ENCODE data around the gene LRIG3.

LRIG3 gene

GRCh38 chr12:58850826-58851225 is 69.5 kb downstream of the LRIG3 start:
- DNase-seq = no peak

- DNase-seq = no peak
Observed at GRCh38 chr12:58847901-58848600, 72.3 kb downstream of the LRIG3 start.

- DNase-seq = no peak
Observed at GRCh38 chr12:58844161-58844560, 76.1 kb downstream of the LRIG3 start.

GRCh38 chr12:58841058-58841798 is 79.1 kb downstream of the LRIG3 start:
- no peak for DNase-seq

GRCh38 chr12:58833853-58834252 is 86.5 kb downstream of the LRIG3 start:
- no peak for DNase-seq

- DNase-seq = no peak
Observed at GRCh38 chr12:58832920-58833319, 87.4 kb downstream of the LRIG3 start.
